ENCODE measurements around the gene CCNI.
A peak's percentile ranks its signal among the peaks of the same experiment; 100 is the strongest.

Gene CCNI

GRCh38 chr4:77007358-77008230, 68.2 kb downstream of the CCNI start:
- DNase-seq (ENCODE audit: low spot score), result no peak

- no peak for DNase-seq (ENCODE audit: low spot score)
These were observed 68.9 kb downstream of the CCNI start for GRCh38 chr4:77006753-77007353.

- no peak for DNase-seq (ENCODE audit: low spot score)
These were observed 72.4 kb downstream of the CCNI start for GRCh38 chr4:77003400-77003799.

- no peak for DNase-seq (ENCODE audit: low spot score)
These were observed 73.3 kb downstream of the CCNI start for GRCh38 chr4:77002321-77003107.

DNA sequence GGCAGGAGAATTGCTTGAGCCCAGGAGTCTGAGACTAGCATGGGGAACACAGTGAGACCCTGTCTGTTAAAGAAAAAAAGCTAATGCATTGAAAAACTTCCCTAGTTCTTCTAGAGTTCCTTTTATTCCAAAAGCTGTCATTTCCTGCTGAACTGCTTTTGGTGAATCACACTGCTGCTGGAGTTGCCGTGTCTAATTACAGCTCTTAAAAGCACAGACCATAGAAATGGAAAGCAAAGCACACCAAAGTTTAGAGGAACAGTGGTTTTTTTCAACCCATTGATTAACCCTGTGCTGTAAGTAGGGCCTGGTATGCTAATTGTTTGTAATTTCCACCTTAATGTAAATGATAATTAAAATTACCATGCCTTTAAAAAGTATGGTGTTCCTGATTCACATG, 73.9 kb downstream of the CCNI start:
- DNase-seq (ENCODE audit: low spot score), result no peak

DNA sequence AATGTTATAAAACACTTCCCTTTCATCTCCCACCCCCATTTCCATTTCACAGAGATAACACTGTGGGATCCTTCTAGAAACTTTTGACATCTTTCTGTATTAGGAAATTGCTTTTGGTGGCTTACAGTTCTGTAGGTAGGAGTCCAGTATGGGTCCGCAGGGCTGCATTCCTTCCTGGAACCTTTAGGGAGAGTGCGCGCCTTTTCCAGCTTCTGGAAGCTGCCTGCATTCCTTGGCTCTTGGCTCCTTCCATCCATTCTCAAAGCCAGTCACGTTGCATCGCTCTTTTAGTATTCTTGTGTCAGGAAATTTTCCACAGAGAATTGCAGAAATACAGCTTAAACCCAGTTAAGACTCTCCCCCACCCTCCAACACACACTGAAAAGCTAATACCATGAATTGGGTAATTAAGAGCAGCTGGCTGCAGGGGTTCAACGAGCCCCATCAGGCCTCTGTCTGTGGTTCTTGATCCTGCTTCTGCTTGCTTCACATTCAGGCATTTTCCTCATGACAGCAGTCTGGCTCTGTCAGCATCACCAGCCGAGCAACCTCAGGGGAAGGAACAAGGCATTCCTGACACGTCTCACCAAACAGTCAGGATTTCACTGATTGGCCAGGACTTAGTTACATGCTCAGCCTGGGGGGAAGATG, 77.4 kb downstream of the CCNI start:
- no peak for DNase-seq (ENCODE audit: low spot score)

DNA sequence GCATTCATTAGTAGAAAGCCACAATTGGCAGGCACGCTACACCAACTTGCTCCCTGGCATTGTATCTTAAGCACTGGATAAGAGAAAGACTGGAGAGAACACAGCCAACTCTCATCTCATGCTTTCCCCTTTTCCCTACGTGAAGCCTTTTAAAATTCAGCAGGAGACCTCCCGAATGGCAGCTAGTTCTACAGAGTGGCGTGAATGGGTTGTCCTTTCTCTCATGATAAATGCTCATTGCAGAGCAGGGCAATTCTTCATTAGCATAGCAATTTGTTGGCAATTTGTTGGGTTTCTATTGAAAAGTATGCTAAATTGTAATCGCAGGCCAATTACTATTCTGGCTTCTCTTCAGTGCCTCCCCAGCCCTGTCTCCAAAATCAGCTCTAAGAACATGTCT, 78.3 kb downstream of the CCNI start:
- DNase-seq (ENCODE audit: low spot score), result peak; percentile 54

All from globus pallidus (tissue), 1 donor.